Endothelial cell of umbilical vein (primary cell): ENCODE results near the gene SUCLG1. TPM values are rescaled to one million over a fixed set of nuclear protein-coding genes. Genes with fewer than 3 reads are reported as not detected.

Source experiments
- polyA plus RNA-seq, 4 experiments: library from polyadenylated mRNA; depleted of rRNA in 3 of 4; stranded (reverse) in 3 of 4; unstranded in 1 of 4; fragments of >200 nt; gene quantifications; 2 replicates each; pipeline versions ENCODE4 v1.2.1 to v1.2.3, GENCODE V29; 2011 to 2012; ENCODE audit warnings: missing spikeins in 1 of 4
- total RNA-seq: library from RNA; stranded (reverse); gene quantifications from 2 replicates; pipeline ENCODE4 v1.2.3, GENCODE V29; 2021

The SUCLG1 gene
- total and polyA plus RNA-seq, 2 donors (not counting 3 experiments of a cell fraction or from before 2014, with no cell fraction given): 31.7 to 59.2 TPM

Other genes with a start within 250 kb of the SUCLG1 start
- gene DNAH6, start 57.2 kb upstream of the SUCLG1 start, total RNA-seq: 0.24 and 0.25 TPM in 2 replicates
- 0.03 TPM in 1 of 2 replicates, not detected in the other for gene DNAH6, start 57.2 kb upstream of the SUCLG1 start, polyA plus RNA-seq